Daoy (cell line): Measurements from ENCODE around the gene EIF5B. TPM values are rescaled to one million over a fixed set of nuclear protein-coding genes. Genes with fewer than 3 reads are reported as not detected.

Experiments used
- total RNA-seq: library from RNA; depleted of rRNA; stranded (reverse); fragments of >200 nt; shearing (Covaris generic); gene quantifications from 2 replicates; pipeline ENCODE4 v1.2.3, GENCODE V29; 2014; rRNA removed

Gene EIF5B
- total RNA-seq, 1 experiment from 2014 or later: 16.6 TPM

Other genes with a start within 250 kb of the EIF5B start
- 0.11 TPM in 1 of 2 replicates, not detected in the other for gene C2orf15, start 195.7 kb upstream of the EIF5B start, total RNA-seq
- gene TSGA10, start 182.4 kb upstream of the EIF5B start, total RNA-seq: 8.2 TPM in 2 replicates
- 7.7 and 13.6 TPM in 2 replicates for gene LIPT1, start 182.4 kb upstream of the EIF5B start, total RNA-seq
- 31.6 and 37.2 TPM in 2 replicates for gene MITD1, start 156.3 kb upstream of the EIF5B start, total RNA-seq
- gene MRPL30, start 156.2 kb upstream of the EIF5B start, total RNA-seq: 39.6 and 52.6 TPM in 2 replicates
- gene LYG2, start 81.7 kb upstream of the EIF5B start, total RNA-seq: not detected in 2 replicates
- not detected in 2 replicates for gene LYG1, start 36.2 kb upstream of the EIF5B start, total RNA-seq
- 111 and 121 TPM in 2 replicates for gene TXNDC9, start 1.1 kb upstream of the EIF5B start, total RNA-seq
- gene REV1, start 152.6 kb downstream of the EIF5B start, total RNA-seq: 13.0 and 18.3 TPM in 2 replicates